Body of pancreas (tissue), 4 donors: ENCODE results near the gene KCNC3. TPM values are rescaled to one million over a fixed set of nuclear protein-coding genes. Genes with fewer than 3 reads are reported as not detected.

ENCODE experiments used
- ATAC-seq: fragments of 150-250 bp; one replicate; pipeline ENCODE4 v1.9.1; 2016
- DNase-seq, 4 donors: peaks; one replicate each; pipeline ENCODE4 v3.0.0-alpha.2; 2019
- H3K27ac ChIP-seq, 4 donors: fragments of 200-600 bp; sonication (generic); 1 replicate in 3 of 4; 2 replicates in 1 of 4; pipeline versions ENCODE4 v1.5.1 to v1.6.1; 2016 to 2019; ENCODE audit warnings: mild to moderate bottlenecking in 1 of 4, mixed read lengths in 1 of 4, moderate library complexity in 1 of 4
- H3K27me3 ChIP-seq, 2 donors: fragments of 200-600 bp; sonication (generic); one replicate each; pipeline ENCODE4 v1.6.0; 2016; ENCODE audit warnings: mild to moderate bottlenecking in 1 of 2
- H3K36me3 ChIP-seq, 2 donors: fragments of 200-600 bp; sonication (generic); replicated peaks in 1 of 2; 2 replicates each; pipeline ENCODE4 v1.5.1; 2016; ENCODE audit warnings: low read depth in 2 of 2; ENCODE audit not compliant: insufficient read depth in 1 of 2
- H3K4me1 ChIP-seq: fragments of 200-600 bp; sonication (generic); one replicate; pipeline ENCODE4 v1.6.0; 2016
- H3K4me3 ChIP-seq, 2 donors: fragments of 200-600 bp; sonication (generic); 1 replicate in 1 of 2; 2 replicates in 1 of 2; pipeline ENCODE4 v1.5.1; 2016 to 2019
- H3K9me3 ChIP-seq, 3 donors: fragments of 200-600 bp; sonication (generic); 1 replicate in 2 of 3; 2 replicates in 1 of 3; pipeline ENCODE4 v1.5.1; 2016
- POLR2A ChIP-seq, 3 donors: fragments of 450-650 bp; IDR thresholded peaks; one replicate each; pipeline ENCODE4 v1.6.1; 2016; ENCODE audit warnings: antibody characterized with exemption in 3 of 3, mild to moderate bottlenecking in 2 of 3
- WGBS, 2 donors: methylation state at CpG; one replicate each; pipeline ENCODE4 v1.1.5; 2017; 5-methylcytosine and 5-hydroxymethylcytosine counted together
- intact Hi-C: fragments of 100-400 bp; cut with DNase I; formaldehyde crosslinking; loops from one replicate; pipeline ENCODE4 v1.15.1; 2023
- total RNA-seq, 2 donors: library from RNA; depleted of rRNA; stranded (reverse); fragments of >200 nt; gene quantifications; one replicate each; pipeline ENCODE4 v1.1.0, GENCODE V29; 2016
- TF ChIP-seq, protein P1 (sequence below), 7 experiments: fragments of 450-650 bp in 4 of 7; fragments of 200-600 bp in 3 of 7; sonication (generic) in 3 of 7; IDR thresholded peaks; one replicate each; pipeline ENCODE4 v1.5.1; 2016 to 2019; ENCODE audit warnings: antibody characterized with exemption in 7 of 7

Gene KCNC3
- total RNA-seq, 2 donors from 2014 or later, result 1.8 to 6.3 TPM

DNA sequence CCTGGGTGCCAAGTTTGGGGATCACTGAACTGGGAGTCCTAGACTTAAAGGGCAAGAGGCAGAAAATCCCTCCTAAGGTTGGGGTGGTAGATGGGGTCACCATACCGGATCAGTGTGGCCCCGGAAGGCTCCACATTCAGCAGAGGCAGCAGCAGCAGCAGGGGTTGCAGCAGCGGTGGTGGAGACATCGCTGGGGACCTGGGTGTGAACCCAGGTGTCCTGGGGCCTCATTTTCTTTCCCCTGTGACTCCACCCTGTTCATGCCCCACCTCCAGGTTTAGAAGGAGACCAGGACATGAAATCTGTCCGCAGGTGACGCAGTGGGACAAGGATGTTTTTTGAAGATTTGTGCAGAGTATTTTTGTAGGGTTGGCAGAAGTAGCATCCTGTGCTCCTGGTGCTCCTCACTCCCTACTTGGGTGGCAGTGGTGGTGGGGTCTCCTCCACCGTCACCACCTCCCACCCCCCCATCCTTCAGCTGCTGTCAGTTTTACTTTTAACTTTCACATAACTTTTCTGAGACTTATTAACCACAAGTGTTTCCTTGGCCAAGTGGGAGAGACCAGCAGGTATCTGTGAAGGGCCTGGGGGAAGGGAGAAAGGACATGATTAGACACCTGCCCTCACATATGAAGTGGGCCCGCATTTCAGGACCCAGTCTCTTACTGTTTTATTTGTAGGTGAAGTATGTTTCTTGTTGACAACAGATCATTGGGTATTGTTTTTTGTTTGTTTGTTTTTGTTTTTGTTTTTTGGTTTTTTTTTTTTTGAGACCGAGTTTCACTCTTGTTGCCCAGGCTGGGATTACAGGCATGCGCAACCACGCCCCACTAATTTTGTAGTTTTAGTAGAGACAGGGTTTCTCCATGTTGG, 36.5 kb upstream of the KCNC3 start, which contains the start of gene NAPSA:
NAPSA (minus strand) TSS at position 206 of the 873 bp plus-strand sequence; CDS start at position 188, 18 bp downstream.
- H3K4me1 ChIP-seq, result peaks cover 5% of the 10 kb centered on the region
- intact Hi-C loops, result loop anchor here (5.0 kb wide), 1 partner anchor 422 kb away; no protein-coding TSS in a partner anchor
- DNase-seq, result no peak
- no peak for TF ChIP-seq POLR2A (IDR thresholded peaks at IDR 0.05)
- TF ChIP-seq, protein P1, sequence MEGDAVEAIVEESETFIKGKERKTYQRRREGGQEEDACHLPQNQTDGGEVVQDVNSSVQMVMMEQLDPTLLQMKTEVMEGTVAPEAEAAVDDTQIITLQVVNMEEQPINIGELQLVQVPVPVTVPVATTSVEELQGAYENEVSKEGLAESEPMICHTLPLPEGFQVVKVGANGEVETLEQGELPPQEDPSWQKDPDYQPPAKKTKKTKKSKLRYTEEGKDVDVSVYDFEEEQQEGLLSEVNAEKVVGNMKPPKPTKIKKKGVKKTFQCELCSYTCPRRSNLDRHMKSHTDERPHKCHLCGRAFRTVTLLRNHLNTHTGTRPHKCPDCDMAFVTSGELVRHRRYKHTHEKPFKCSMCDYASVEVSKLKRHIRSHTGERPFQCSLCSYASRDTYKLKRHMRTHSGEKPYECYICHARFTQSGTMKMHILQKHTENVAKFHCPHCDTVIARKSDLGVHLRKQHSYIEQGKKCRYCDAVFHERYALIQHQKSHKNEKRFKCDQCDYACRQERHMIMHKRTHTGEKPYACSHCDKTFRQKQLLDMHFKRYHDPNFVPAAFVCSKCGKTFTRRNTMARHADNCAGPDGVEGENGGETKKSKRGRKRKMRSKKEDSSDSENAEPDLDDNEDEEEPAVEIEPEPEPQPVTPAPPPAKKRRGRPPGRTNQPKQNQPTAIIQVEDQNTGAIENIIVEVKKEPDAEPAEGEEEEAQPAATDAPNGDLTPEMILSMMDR (IDR thresholded peaks at IDR 0.05), result no peak
- H3K36me3 ChIP-seq, result no peaks in the 10 kb centered on the region
- H3K27ac ChIP-seq, result no peak within 1 kb of the TSS
- no peak for ATAC-seq
- 75 to 76% methylated on average over 11 of the region's 11 CpGs for WGBS, 2 donors
- H3K9me3 ChIP-seq, result no peaks in the 10 kb centered on the region
- no peaks in the 10 kb centered on the region for H3K27me3 ChIP-seq
- H3K4me3 ChIP-seq, result no peak within 1 kb of the TSS

DNA sequence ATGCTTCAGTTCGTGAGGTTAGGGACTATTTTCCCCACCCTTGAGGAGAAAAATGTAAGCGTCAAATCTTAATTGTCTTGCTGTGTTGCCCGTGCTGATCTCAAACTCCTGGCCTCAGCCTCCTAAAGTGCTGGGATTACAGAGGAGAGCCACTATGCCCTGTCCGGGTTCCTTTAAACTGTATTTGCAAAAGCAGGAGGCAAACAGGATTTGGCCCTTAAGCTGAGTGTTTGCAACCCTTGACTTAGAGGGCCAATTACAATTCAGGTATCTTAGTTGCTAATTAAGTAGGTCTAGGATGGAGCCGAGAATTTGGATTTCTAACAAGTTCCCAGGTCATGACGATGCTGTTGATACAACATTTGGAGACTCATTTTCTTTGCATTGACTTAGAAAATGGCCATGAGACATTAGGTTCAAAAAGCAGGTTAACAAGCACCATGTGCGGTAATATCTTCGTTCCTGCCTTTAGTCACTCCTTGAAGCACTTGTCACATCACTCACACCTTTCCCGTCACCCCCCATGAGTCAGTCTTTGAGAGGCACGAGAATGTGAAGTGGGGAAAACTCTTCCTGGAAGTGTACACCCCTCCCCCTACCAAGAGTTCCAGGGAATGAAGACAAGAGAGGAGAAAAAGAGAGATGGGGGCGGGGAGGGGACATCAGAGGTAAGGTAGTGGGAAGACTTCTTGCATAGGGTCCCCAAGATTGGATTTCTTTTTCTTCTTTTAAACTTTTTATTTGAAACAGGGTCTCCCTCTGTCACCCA, 33.7 kb upstream of the KCNC3 start:
- DNase-seq, result no peak
- Histone ChIP-seq H3K27ac (no peak overlapping the region), H3K36me3 (no peaks in the 10 kb centered on the region), H3K27me3 (no peaks in the 10 kb centered on the region), H3K4me3 (no peak overlapping the region), H3K4me1 (peaks cover 12% of the 10 kb centered on the region), H3K9me3 (no peaks in the 10 kb centered on the region)
- ATAC-seq, result no peak
- 59 to 65% methylated on average over 11 of the region's 11 CpGs for WGBS, 2 donors
- TF ChIP-seq POLR2A (IDR thresholded peaks at IDR 0.05), result no peak
- TF ChIP-seq, protein P1 (IDR thresholded peaks at IDR 0.05), result no peak
- intact Hi-C loops, result no loop called here

DNA sequence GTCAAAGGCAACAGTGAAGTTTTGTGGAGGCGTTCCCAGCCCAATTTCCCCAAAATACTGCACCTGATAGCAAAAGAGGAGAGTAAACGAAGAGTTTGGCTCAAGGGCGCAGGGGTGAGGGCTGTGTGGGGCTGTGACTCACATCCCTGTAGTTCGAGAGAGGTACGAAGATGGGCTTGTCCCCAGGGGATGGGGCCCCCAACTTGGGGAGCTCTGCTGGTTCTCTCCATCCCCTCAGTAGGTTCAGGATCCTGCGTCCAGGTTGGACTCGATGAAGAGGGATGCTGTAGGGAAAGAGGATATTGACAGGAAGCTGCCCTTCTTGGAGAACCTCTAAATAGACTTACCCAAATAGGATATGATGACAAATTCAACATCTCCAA, 32.8 kb upstream of the KCNC3 start:
- H3K4me1 ChIP-seq, result peaks cover 17% of the 10 kb centered on the region
- no peak overlapping the region for H3K27ac ChIP-seq
- H3K4me3 ChIP-seq, result no peak overlapping the region
- H3K27me3 ChIP-seq, result no peaks in the 10 kb centered on the region
- H3K36me3 ChIP-seq, result no peaks in the 10 kb centered on the region
- H3K9me3 ChIP-seq, result no peaks in the 10 kb centered on the region
- no peak for ATAC-seq
- no peak for DNase-seq
- intact Hi-C loops, result no loop called here
- TF ChIP-seq, protein P1 (IDR thresholded peaks at IDR 0.05), result no peak
- TF ChIP-seq POLR2A (IDR thresholded peaks at IDR 0.05), result no peak
- 88 to 95% methylated on average over 7 of the region's 7 CpGs for WGBS, 2 donors

DNA sequence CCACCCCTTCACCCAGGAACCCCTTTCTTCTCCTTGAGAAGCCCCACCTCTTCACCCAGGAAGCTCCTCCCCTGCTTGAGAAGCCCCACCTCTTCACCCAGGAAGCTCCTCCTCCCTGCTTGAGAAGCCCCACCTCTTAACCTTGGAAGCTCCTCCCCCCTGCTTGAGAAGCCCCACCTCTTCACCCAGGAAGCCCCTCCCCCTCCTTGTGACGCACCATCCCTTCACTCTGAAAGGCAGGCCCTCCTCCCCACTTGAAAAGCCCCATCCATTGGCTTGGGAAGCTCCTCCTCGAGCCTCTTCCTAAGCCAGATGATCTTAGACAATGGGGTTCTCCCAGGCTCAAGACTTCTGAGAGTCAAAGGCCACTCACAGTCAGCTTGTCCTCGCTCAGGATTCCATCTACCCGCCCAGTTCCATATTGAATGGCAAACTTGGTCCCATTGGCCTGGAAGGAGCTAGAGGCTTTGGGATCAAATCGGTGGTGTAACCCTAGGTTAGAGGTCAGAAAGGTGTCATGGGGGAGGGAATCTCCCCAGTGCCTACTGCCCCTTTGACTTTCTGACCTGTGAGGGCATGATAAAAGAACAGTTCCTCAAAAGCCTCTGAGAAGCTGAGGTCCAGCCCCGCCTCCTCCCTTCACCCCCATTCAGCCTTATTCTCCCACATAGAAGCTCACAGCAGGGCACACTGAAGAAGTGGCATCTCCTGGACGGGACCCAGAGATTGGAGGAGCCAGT, 32.3 kb upstream of the KCNC3 start:
- Histone ChIP-seq H3K4me1 (peaks cover 17% of the 10 kb centered on the region), H3K4me3 (no peak overlapping the region), H3K27me3 (no peaks in the 10 kb centered on the region), H3K27ac (no peak overlapping the region), H3K36me3 (no peaks in the 10 kb centered on the region), H3K9me3 (no peaks in the 10 kb centered on the region)
- no peak for ATAC-seq
- no peak for DNase-seq
- 89 to 95% methylated on average over 4 to 7 of the region's 7 CpGs for WGBS, 2 donors
- TF ChIP-seq, protein P1 (IDR thresholded peaks at IDR 0.05), result no peak
- no peak for TF ChIP-seq POLR2A (IDR thresholded peaks at IDR 0.05)
- intact Hi-C loops, result no loop called here
